GM18867 (cell line): ENCODE results near the gene ZDHHC11.
"Not testable (repeated sequence)": the region's sequence is repeated elsewhere in the genome, so short reads cannot be mapped to it uniquely, and the experiment has no call there.

ENCODE experiments used
- ATAC-seq: cut with Tn5 transposase; IDR thresholded peaks from one replicate; pipeline ENCODE4 v1.9.1; 2021; ENCODE audit warnings: mild to moderate bottlenecking, moderate library complexity; ENCODE audit not compliant: unreplicated experiment

Gene ZDHHC11

DNA sequence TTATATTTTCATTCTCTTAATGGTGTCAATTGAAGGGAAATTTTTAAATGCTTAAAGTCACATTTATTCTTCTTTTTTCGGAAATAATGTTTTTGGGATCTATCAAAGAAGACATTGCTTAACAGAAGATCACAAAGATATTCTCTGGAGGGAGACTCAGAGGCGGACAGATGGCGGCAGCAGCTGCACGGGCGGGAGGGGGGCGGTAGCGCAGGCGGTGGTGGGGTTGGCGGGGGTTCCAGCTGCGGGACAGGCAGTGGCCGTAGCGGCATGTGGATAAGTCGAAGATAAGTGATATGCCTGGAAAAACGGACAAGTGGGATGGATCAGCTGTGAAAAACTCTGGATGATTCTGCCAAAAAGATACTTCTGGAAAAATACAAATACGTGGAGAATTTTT is 34.6 kb downstream of the ZDHHC11 start:
- no peak for ATAC-seq

DNA sequence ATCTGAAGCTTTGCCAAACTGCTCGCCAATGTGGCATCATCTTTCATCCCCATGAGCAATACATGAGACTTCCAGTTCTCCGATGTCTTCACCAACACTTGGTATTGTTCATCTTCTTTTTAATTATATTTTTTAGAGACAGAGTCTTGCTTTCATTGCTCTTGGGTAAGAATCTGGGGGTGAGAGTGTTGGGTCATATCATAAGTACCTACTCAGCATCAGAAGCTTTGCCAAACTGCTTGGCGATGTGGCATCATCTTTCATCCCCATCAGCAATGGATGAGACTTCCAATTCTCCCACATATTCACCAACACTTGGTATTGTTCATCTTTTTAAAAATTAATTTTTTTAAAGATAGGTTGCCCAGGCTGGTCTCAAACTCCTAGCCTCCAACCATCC is 35.3 kb downstream of the ZDHHC11 start:
- no peak for ATAC-seq

DNA sequence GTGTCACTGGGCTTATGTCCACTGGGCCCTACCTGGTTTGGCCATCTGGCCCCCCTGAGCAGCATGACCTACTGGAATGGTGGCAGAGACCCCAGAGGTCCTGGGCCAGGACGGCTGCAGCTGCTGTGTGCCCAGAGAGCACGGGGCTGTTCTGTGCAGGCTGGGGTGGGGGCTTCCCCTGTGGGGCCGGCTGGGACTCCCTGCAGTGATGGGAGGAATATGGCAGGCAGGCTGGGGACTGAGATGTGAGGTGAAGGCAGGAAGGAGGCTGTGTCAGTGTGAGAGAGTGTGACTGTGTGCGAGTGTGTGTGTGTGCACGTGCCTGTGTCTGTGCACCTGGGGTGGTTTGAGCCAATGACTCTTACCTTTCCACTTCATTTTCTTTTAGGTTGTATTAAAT is 37.2 kb downstream of the ZDHHC11 start:
- ATAC-seq, result not testable (repeated sequence)

DNA sequence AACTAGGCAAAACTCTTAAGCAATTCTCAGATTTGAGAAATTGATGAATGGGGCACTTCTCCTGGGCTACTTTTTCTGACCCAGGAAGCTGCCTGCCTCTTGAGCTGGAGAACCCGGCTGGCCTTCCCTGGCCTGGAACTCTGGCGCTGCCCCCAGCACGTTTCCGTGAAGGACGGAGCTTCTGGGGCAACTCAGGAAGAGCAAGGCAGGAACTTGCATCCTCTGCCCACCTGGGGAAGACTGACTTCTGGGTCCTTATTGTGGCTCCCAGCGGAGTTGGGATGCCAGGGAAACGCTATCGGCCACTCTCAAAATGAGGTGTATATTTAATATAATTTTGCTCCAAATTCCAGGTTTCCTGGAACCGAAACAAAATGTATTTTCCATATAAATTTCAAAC is 39.4 kb downstream of the ZDHHC11 start:
- ATAC-seq, result not testable (repeated sequence)

DNA sequence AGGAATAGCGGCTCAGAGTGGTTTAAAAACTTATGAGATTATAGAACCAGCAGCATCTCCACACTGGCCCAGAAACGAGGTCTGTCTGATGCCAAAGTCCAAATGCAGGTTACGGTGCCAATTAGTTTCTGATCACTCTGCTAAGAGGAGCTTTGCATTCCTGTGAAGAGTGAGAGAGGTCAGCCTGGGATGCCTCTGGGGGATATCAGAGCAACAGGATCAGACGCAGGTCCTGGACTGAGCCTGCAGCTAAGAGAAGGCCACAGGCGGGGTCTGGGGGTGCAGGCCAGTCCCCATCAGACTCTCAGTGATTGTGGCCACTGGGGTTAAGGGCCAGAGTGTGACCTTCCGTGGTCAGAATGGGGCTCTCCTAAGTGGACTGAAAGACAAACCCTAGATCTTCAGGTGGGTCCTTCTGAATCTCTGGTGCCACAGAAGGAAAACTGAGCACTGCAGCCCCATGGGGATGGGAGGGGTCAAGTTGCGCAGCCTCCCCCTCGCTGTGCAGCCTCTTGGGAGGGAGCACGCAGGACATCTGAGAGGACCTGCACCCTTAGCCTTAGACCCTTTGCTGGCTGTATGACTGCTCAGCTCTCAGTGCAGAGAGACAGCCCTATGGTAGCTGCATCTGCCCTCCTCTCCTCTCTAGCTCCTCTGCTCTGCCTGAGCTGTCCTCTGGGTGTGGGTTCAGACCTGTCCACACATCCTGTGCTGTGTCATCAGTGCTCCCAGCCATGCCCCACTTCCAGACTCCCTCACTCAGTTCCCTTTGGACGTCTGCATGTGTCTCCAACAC is 42.9 kb downstream of the ZDHHC11 start:
- ATAC-seq, result not testable (repeated sequence)

DNA sequence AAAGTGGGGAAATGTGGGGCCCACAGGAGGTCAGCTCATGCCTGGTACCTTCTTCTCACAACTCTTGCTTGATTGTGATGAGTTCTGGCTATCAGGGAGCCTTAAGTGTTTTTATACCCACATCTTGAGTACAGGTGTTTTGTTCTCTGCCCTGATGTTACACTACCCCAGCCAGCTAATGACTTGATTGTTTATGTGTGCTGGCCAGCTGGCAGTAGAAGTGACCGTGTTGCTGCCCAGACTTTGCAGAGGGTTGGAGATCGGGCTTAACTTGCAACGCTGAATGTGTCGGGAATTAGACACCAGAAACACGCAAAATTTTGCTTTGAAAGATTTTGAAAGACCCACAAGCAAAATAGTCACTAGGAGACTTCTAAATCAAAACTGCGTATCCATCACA is 49.3 kb downstream of the ZDHHC11 start:
- no peak for ATAC-seq

DNA sequence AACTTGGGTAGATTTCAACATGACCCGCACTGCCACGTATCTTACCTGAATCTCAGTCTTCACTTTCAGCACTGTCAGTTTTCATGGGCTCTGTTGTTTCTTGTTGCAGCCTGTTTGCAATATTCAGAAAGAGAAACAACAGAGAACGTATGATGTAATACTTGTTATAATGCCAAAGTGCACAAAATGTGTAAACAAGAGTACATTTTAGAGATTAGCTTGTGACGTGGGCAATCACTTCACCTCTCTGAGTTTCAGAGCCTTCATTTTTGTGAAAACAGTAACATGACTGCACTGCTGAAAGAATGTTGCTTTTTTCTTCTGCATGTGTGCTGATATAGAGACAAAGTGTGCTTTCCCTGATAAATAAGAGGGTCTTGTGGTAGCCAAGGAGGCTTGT is 49.7 kb downstream of the ZDHHC11 start:
- not testable (repeated sequence) for ATAC-seq

DNA sequence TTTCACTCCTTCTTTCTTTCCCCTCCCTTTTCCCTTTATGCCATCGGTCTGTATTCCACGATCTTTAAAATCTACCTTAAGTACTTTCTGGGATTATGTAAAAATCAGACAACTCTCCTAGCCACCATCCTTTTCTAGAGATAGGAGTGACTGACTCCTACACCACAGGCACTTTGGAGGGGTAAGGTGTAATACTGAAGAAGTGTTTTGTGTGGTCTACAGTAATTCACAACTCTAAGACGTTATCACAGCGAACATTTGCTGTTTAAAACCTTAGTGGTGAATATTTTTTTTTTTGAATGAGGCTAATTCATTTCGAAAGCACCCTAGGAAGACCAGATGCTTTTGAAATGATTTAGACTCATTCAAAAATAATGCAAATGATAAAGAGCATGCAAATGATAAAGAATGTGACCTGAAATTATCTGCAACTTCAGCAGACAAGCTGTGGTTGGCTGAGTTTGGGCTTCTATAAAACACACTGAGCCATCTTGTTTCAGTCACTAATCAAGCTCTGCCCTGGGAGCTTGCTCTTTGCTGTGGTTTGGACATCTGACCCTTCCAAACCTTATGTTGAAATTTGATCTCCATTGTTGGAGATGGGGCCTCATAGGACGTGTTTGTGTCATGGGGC is 52.2 kb downstream of the ZDHHC11 start:
- peak; percentile 41 for ATAC-seq

DNA sequence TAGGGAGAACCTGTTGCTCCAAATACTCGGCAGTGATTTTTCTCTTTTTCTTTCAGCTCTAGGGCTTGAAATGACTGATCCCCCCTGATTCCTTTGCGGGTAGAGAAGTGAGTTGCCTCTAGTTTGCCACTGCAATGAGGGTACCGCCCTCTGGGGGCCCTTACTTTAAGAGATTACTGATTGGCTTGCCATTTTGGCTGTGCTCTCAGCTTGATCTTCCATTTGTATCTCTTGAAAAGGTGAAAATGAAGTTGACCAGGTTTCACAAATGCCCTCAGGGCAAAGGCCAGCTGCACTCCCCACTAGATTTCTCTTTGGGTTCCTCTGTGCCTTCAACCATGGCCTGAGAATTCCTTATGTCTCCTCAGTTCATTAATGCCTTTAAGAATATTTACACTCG is 52.8 kb downstream of the ZDHHC11 start:
- not testable (repeated sequence) for ATAC-seq

DNA sequence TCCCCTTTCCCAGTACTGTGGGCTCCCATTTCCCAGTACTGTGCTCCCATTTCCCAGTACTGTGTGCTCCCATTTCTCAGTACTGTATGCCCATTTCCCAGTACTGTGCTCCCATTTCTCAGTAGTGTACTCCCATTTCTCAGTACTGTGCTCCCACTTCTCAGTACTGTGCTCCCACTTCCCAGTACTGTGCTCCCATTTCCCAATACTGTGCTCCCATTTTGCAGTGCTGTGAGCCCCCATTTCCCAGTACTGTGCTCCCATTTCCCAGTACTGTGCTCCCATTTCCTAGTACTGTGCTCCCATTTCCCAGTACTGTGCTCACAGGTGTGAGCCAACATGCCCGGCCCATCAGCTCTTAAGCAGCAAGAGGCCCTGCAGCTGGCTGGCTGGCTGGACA is 54.9 kb downstream of the ZDHHC11 start:
- ATAC-seq, result not testable (repeated sequence)

DNA sequence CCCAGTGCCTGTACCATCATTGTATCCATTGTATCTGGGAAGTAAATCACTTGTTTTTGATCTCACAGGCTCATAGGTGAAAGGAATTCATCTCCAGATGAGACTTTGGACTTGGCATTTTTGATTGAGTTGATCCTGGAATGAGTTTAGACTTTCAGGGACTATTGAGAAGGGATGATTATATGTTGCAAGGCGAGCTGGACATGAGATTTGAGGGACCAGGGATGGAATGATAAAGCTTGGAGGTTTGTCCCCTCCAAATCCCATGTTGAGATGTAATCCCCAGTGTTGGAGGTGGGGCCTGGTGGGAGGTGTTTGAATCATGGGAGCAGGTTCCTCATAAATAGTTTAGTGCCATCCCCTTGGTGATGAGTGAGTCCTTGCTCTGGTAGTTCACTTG is 55.8 kb downstream of the ZDHHC11 start:
- not testable (repeated sequence) for ATAC-seq

DNA sequence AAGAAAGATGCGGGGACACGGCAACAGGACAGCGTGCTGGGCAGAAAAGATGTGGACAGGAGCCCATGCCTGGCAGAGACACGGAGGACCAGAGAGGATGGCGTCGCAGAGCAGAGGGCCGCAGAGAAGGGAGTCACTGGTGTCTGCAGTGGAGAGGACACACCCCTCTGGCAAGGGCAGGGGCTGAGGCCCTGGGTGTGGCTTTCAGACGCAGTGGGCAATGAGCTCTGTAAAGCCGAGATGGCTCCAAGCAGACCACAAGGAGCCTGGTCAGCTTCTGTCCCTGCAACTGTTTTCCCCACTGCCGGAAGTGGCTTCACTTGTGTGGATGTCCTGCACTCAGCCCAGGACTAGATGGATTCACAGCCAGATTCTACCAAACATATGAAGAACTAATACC is 62.1 kb downstream of the ZDHHC11 start:
- ATAC-seq, result not testable (repeated sequence)

DNA sequence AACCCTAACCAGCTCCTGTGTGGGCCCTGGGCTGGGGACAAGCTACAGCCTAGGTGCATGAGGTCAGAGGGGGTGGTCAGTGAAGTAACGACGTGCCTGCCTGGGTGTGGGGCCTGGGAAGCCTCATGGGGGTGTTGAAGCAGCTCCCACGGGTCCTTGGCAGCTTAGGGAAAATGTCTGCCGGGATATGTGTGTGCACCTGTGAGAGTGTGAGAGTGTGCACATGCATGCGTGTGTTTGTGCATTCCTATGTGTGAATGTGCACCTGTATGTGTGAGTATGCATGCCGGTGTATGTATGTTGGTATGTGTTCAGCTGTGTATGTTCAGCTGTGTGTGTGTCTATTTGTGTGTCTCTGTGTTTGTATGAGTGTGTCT is 62.9 kb downstream of the ZDHHC11 start:
- not testable (repeated sequence) for ATAC-seq

DNA sequence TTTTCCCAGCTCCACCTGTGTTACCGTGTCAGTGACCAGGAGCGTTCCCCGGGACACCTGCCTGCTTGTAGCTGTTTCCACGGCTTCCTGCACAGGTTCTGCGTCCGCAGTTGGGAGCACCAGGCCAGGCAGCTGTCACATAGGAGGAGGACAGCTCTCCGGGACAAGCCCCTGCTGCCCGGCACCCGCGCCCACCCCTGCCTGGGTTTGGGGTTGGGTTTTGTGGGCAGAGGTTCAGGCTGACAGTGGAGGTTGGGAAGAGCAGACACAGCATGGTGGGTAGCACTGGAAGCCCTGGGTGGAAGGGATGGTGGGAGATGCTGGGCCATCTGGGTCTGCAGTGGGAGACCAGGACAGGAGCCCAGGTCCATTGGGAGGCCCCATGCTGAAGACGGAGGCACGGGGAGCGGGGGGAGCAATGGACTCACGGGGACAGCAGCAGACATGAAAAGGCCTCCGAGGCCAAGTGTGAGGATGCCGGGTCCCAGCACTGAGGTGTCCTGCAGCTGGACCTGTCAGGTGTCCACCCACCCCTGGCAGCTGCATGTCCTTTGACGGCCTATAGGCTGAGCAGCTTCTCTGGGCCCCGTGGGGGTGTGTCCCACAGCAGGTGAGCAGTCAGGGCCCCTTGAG is 63.4 kb downstream of the ZDHHC11 start:
- ATAC-seq, result not testable (repeated sequence)

DNA sequence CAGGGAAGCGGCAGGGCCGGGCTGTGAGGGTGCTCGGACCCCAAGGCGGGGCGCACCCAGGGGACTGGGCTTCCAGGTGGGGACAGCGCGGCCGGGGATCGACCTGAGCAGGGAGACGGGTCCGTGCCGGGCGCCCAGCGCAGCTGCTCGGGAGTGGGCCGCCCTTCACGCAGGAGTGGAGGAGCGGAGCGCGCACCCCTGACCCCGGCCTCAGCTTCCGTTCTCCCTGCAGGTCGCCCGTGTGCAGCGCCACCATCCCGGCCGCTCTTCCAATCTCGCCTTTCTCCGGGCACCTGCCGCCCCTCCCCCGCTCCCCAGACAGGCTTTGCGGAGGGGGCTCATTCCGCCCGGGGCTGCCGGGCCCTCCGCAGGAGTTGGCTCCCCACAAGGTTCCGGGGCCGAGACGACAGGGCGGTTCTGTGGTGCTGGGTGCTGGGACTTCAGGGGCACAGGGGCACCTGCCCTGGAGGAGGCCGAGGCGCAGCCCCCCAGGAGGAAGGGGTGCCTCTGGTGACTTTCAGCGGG is 65.5 kb downstream of the ZDHHC11 start:
- peak; percentile 17 for ATAC-seq

DNA sequence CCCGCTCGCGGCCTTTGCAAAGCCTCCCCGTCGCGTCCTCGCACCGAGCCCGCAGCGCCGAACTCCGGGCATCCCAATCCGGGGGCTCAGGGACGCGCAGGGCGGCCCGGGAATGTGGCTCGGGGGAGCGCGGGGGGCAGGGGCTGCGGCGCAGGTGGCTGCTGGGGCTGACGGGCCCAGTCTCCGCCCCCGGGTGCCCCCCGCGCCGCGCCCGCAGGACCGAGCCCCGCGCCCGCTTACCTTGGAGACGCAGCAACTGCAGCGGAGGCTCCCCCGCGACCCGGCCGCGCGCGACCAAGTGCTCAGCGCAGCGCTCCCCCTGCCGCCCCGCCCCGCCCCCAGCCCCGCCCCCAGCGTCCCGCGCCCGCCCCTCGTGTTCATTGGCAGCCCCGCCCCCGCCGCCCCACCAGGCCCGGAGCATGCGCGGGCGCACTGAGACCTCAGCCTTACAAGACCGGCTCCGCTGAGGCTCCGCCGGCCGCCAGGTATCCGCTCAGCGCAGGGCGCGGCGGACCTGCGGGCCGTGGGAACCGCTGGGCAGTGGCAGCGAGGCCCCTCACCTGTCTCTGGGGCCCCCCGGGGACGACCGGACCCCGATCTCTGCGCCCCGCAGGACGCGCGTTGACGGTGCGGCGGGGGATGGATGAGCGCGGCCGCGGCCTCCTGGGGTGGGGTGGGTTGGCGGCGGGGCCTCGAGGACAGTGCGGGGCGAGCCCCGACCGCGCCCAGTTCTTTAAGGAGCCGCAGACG is 66.2 kb downstream of the ZDHHC11 start, which contains the start of gene ZDHHC11B:
ZDHHC11B (minus strand) TSS at position 302 of the 750 bp plus-strand sequence. CDS start 17,810 bp downstream, outside the sequence.
- peak; percentile 62 for ATAC-seq

DNA sequence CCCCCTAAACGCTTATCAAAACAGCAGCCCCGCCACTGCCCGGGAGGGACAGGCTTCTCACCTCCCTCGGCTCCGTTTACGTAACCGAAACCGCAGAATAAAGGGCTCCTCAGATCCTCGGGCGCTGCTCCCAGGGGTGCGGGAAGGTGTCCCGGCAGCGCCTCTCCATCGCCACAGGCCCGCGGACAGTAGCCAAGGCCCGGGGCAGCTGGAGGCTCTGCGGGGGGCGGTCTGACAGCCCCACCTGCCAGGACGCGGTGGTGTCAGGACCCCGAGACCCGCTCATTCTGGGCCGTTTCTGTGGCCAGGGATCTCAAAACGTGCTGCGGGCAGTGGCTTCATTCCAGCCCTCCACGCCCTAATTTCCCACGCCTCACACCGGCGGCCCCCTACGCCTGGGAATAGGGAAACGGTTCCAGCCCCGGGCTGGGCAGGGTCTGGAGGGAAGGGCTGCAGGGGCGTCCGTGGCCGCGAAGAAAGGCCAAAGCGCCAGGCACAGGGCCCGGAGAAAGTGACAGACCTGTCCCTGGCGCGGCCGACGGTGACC is 66.8 kb downstream of the ZDHHC11 start:
- ATAC-seq, result peak; percentile 12

DNA sequence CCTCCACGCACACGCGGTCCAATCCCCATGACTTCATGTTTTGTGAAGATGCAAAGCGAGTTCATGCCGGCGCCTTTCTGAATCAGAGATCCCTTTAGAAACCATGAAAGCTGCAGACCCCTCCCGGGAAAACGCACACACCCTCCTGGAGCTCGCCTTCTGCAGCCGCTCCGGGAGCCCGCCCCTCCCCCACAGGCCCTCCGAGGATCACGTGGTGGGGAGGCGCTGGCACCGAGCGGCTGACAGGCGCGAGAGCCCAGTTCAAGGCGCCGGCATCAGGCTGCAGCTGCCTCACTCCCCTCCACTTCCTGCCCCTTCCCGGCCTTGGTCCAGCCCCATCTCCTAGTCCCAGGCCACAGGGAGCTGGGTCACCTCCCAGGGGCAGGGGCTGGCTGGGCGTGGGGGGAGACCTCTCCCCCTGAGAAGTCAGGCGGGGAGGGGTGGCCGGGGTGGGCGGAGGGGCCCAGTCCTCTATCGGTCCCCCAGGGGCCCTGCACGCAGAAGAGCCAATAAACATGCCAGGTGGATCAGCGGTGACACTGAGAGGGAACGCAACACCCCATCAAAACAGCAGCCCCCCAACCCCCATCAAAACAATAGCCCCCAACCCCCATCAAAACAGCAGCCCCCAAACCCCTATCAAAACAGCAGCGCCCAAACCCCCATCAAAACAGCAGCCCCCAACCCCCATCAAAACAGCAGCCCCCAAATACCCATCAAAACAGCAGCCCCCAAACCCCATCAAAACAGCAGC is 67.6 kb downstream of the ZDHHC11 start:
- peak; percentile 32 for ATAC-seq

DNA sequence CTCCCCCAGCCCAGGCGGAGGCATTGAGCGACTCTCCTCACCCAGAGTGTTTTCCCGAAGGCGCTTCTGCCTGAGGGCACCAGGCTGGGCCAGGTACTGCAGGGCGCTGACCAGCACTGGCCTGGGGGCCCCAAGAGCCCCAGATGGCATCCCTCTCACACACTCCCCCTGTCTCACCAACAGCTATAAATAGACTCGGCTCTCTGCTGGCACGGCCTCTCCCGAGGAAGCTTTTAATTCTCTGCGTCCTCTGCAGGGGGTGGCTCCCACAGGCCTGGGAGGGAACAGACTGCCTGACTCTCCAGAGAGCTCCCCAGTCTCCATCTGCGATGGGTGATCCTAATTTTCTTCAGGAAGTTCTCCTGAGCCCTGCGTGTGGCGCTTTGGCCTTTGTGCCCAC is 68.4 kb downstream of the ZDHHC11 start:
- ATAC-seq, result not testable (repeated sequence)

DNA sequence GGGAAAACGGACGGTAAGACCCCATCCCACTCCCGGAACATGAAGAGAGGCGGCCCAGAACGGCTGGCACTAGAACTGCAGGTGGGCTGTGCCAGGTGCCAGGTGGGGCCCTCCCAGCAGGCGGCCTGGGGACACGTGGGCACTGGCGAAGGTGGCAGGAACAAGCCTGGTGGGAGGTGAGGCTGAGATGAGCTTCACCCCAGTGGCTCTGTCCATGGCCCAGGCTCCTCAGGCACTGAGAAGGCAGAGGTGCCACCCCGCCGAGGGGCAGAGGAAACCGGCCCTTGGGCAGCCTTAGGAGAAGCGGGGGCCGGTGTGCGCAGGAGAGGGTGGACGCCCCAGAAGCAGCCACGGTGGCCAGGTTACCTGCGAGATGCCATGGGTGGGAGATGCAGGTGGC is 70.2 kb downstream of the ZDHHC11 start:
- ATAC-seq, result not testable (repeated sequence)
